Effector memory CD8-positive, alpha-beta T cell (primary cell): ENCODE measurements around the gene URM1.
"Not testable (repeated sequence)": the region's sequence is repeated elsewhere in the genome, so short reads cannot be mapped to it uniquely, and the experiment has no call there.

Experiments used
- ATAC-seq: fragments of 150-1000 bp; cut with Tn5 transposase; replicated peaks from 2 replicates; pipeline ENCODE4 v1.10.0; 2021; ENCODE audit warnings: mild to moderate bottlenecking, moderate library complexity
- DNase-seq, 3 experiments: peaks; one replicate each; pipeline ENCODE4 v3.0.0; 2021
- H3K27ac Mint-ChIP-seq, 2 donors: one replicate each; pipeline ENCODE4 v1.8.0; 2022; ENCODE audit warnings: mild to moderate bottlenecking in 2 of 2, mixed read lengths in 2 of 2, moderate library complexity in 2 of 2
- H3K27me3 Mint-ChIP-seq, 2 donors: one replicate each; pipeline ENCODE4 v1.8.0; 2022; ENCODE audit warnings: mixed read lengths in 2 of 2
- H3K36me3 Mint-ChIP-seq: one replicate; pipeline ENCODE4 v1.8.0; 2022; ENCODE audit warnings: mild to moderate bottlenecking, moderate library complexity, mixed read lengths; ENCODE audit not compliant: insufficient read depth
- H3K4me1 Mint-ChIP-seq, 2 donors: one replicate each; pipeline ENCODE4 v1.8.0; 2022; ENCODE audit warnings: low read depth in 2 of 2, mixed read lengths in 2 of 2
- H3K4me3 Mint-ChIP-seq, 2 donors: one replicate each; pipeline ENCODE4 v1.8.0; 2022; ENCODE audit warnings: mild to moderate bottlenecking in 2 of 2, mixed read lengths in 2 of 2, moderate library complexity in 2 of 2
- H3K9me3 Mint-ChIP-seq, 2 donors: one replicate each; pipeline ENCODE4 v1.8.0; 2022; ENCODE audit warnings: mixed read lengths in 2 of 2

URM1 gene

GRCh38 chr9:128412120-128412790 is 41.1 kb downstream of the URM1 start:
- H3K4me3 Mint-ChIP-seq: no peak overlapping the region
- H3K9me3 Mint-ChIP-seq: no peaks in the 10 kb centered on the region
- peaks cover 34 to 85% of the 10 kb centered on the region in 2 donors for H3K27me3 Mint-ChIP-seq
- H3K4me1 Mint-ChIP-seq: peaks cover 0 to 3% of the 10 kb centered on the region in 2 donors
- peaks cover 2% of the 10 kb centered on the region for H3K36me3 Mint-ChIP-seq
- DNase-seq (peak; percentile 39 to 54 (median 43)), ATAC-seq (peak; percentile 37)
- H3K27ac Mint-ChIP-seq: no peak overlapping the region

GRCh38 chr9:128413728-128414127 is 42.6 kb downstream of the URM1 start:
- H3K4me3 Mint-ChIP-seq, ATAC-seq: not testable (repeated sequence)

GRCh38 chr9:128414461-128414860 is 43.3 kb downstream of the URM1 start:
- Mint-ChIP-seq H3K4me3 (no peak overlapping the region), H3K27me3 (peaks cover 40 to 83% of the 10 kb centered on the region in 2 donors), H3K4me1 (peaks cover 3 to 6% of the 10 kb centered on the region in 2 donors), H3K27ac (no peak overlapping the region), H3K9me3 (no peaks in the 10 kb centered on the region), H3K36me3 (peaks cover 2% of the 10 kb centered on the region)
- DNase-seq (no peak), ATAC-seq (no peak)

More at GRCh38 chr9:128413728-128414127, 42.6 kb downstream of the URM1 start:
- not testable (repeated sequence) for H3K9me3 Mint-ChIP-seq, H3K27ac Mint-ChIP-seq, H3K36me3 Mint-ChIP-seq, DNase-seq, H3K4me1 Mint-ChIP-seq
- peaks cover 36 to 81% of the 10 kb centered on the region in 2 donors for H3K27me3 Mint-ChIP-seq

GRCh38 chr9:128415281-128415680 is 44.1 kb downstream of the URM1 start:
- H3K4me1 Mint-ChIP-seq: peaks cover 7 to 12% of the 10 kb centered on the region in 2 donors
- H3K9me3 Mint-ChIP-seq: no peaks in the 10 kb centered on the region
- no peak overlapping the region for H3K27ac Mint-ChIP-seq
- DNase-seq (no peak), ATAC-seq (no peak)
- peaks cover 40 to 81% of the 10 kb centered on the region in 2 donors for H3K27me3 Mint-ChIP-seq
- no peak overlapping the region for H3K4me3 Mint-ChIP-seq
- H3K36me3 Mint-ChIP-seq: peaks cover 6% of the 10 kb centered on the region

GRCh38 chr9:128416014-128416413 is 44.8 kb downstream of the URM1 start:
- no peaks in the 10 kb centered on the region for H3K9me3 Mint-ChIP-seq

GRCh38 chr9:128416432-128417019 is 45.4 kb downstream of the URM1 start:
- Mint-ChIP-seq H3K36me3 (peaks cover 4% of the 10 kb centered on the region), H3K27ac (no peak overlapping the region), H3K27me3 (peaks cover 40 to 68% of the 10 kb centered on the region in 2 donors), H3K9me3 (no peaks in the 10 kb centered on the region), H3K4me1 (peaks cover 7 to 12% of the 10 kb centered on the region in 2 donors), H3K4me3 (no peak overlapping the region)
- no peak for DNase-seq
- ATAC-seq: no peak

More at GRCh38 chr9:128416014-128416413, 44.8 kb downstream of the URM1 start:
- Mint-ChIP-seq H3K27me3 (peaks cover 40 to 74% of the 10 kb centered on the region in 2 donors), H3K4me3 (no peak overlapping the region), H3K27ac (no peak overlapping the region), H3K4me1 (peaks cover 7 to 12% of the 10 kb centered on the region in 2 donors), H3K36me3 (peaks cover 4% of the 10 kb centered on the region)
- DNase-seq (no peak), ATAC-seq (no peak)

GRCh38 chr9:128419061-128419925 is 48.1 kb downstream of the URM1 start:
- DNase-seq (no peak), ATAC-seq (no peak)
- Mint-ChIP-seq H3K9me3 (no peaks in the 10 kb centered on the region), H3K27ac (peak overlapping the region; percentile 19 to 70), H3K36me3 (peaks cover 4% of the 10 kb centered on the region), H3K27me3 (peaks cover 32 to 47% of the 10 kb centered on the region in 2 donors), H3K4me1 (peaks cover 7 to 14% of the 10 kb centered on the region in 2 donors), H3K4me3 (peak overlapping the region; percentile 83)

- Mint-ChIP-seq H3K36me3 (peaks cover 4% of the 10 kb centered on the region), H3K4me1 (peaks cover 7 to 14% of the 10 kb centered on the region in 2 donors), H3K9me3 (no peaks in the 10 kb centered on the region), H3K27me3 (peaks cover 24 to 38% of the 10 kb centered on the region in 2 donors), H3K4me3 (peak overlapping the region; percentile 83), H3K27ac (peak overlapping the region; percentile 19 to 70)
- peak; percentile 63 to 70 (median 67) for DNase-seq
- ATAC-seq: peak; percentile 87
Observed at GRCh38 chr9:128420060-128420650, 49.0 kb downstream of the URM1 start.

- Mint-ChIP-seq H3K27ac (peak within 1 kb of the TSS; percentile 19 to 70), H3K27me3 (peaks cover 17 to 31% of the 10 kb centered on the region in 2 donors)
- peak; percentile 25 to 44 (median 27) for DNase-seq
Observed at GRCh38 chr9:128420651-128421481, 49.7 kb downstream of the URM1 start, which contains the start of gene CERCAM. TSS of gene CERCAM (plus strand) at chr9:128420857. CDS start at chr9:128420878, 21 bp downstream.

GRCh38 chr9:128421482-128421996 is 50.4 kb downstream of the URM1 start:
- H3K36me3 Mint-ChIP-seq: peaks cover 4% of the 10 kb centered on the region
- H3K9me3 Mint-ChIP-seq: no peaks in the 10 kb centered on the region
- H3K27ac Mint-ChIP-seq: peak overlapping the region in 1 of 2 donors; percentile 17
- ATAC-seq: no peak
- no peak for DNase-seq
- peaks cover 7 to 13% of the 10 kb centered on the region in 2 donors for H3K4me1 Mint-ChIP-seq
- H3K27me3 Mint-ChIP-seq: peaks cover 10 to 24% of the 10 kb centered on the region in 2 donors
- H3K4me3 Mint-ChIP-seq: peak overlapping the region; percentile 72 to 76

More at GRCh38 chr9:128420651-128421481, 49.7 kb downstream of the URM1 start, which contains the start of gene CERCAM:
- H3K9me3 Mint-ChIP-seq: no peaks in the 10 kb centered on the region
- peaks cover 4% of the 10 kb centered on the region for H3K36me3 Mint-ChIP-seq
- peaks cover 7 to 14% of the 10 kb centered on the region in 2 donors for H3K4me1 Mint-ChIP-seq
- ATAC-seq: peak; percentile 74
- peak within 1 kb of the TSS; percentile 83 for H3K4me3 Mint-ChIP-seq

GRCh38 chr9:128422022-128422782 is 51.0 kb downstream of the URM1 start:
- not testable (repeated sequence) for H3K27ac Mint-ChIP-seq, H3K9me3 Mint-ChIP-seq, DNase-seq, ATAC-seq, H3K36me3 Mint-ChIP-seq
- H3K27me3 Mint-ChIP-seq: peaks cover 6 to 18% of the 10 kb centered on the region in 2 donors
- H3K4me1 Mint-ChIP-seq: peaks cover 7 to 11% of the 10 kb centered on the region in 2 donors
- peak overlapping the region; percentile 47 to 76 for H3K4me3 Mint-ChIP-seq
